HG03108 (cell line): ENCODE data around the gene PNRC2.

ENCODE experiments used
- ATAC-seq: cut with Tn5 transposase; IDR thresholded peaks from one replicate; pipeline ENCODE4 v1.9.1; 2021; ENCODE audit warnings: moderate library complexity; ENCODE audit not compliant: unreplicated experiment

The PNRC2 gene, protein sequence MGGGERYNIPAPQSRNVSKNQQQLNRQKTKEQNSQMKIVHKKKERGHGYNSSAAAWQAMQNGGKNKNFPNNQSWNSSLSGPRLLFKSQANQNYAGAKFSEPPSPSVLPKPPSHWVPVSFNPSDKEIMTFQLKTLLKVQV

DNA sequence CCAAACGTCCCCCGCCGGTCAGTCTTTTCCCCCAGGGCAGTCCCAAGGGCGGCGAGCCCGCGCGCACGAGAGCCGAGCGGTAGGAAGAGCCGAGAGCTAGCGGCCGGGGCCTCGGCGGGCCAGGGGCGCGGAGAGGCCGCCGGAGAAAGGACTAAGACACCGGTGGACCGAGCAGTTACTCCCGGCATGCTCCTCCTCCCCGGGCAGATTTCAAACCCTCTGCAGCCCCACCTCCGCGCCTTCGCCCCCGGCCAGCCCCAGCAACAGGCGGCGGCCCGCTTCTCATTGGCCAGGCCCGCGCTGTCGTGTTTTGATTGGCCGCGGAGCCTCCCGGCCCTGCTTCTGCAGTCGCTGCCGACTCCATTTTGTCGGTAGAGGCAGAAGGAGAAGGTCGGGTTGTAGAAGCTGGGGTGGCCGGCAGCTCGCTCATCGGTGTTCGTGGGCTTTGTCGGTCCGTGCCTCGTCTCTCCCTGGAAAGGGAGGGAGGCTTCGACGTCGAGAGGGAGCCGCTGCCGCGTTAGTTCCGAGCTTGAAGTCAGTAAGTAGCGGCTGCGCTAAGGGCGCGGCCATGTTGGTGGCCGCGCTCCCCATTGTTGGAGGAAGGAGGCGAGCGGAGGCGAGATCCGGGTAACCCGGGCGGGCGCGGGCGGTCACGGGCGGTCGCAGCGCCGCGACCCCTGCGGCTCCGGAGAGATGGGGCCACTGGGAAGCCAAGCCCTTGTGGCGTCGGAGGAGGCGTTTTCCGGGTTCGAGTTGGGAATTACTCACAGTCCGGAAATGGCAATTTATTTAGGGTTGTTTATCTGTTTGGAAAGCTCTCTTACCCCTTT is at the start of gene PNRC2:
Gene PNRC2, plus strand, starts transcription at position 368 of the 830 bp plus-strand sequence. CDS start 1,630 bp downstream, outside the sequence.
- ATAC-seq, result peak; percentile 74

DNA sequence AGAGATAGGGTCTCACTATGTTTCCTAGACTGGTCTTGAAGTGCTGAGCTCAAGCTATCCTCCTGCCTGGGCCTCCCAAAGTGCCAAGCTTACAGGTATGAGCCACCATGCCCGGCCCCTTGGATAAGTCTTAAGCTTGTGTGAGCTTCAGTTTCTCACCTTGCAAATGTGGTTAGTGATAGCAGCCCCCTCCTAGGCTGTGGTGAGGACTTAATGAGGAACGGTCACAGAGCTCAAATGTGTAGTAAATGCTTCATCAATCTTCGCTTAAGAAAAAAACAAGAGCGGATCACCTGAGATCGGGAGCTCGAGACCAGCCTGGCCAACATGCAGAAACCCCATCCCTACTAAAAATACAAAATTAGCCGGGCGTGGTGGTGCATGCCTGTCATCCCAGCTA is 49.5 kb upstream of the PNRC2 start:
- no peak for ATAC-seq

DNA sequence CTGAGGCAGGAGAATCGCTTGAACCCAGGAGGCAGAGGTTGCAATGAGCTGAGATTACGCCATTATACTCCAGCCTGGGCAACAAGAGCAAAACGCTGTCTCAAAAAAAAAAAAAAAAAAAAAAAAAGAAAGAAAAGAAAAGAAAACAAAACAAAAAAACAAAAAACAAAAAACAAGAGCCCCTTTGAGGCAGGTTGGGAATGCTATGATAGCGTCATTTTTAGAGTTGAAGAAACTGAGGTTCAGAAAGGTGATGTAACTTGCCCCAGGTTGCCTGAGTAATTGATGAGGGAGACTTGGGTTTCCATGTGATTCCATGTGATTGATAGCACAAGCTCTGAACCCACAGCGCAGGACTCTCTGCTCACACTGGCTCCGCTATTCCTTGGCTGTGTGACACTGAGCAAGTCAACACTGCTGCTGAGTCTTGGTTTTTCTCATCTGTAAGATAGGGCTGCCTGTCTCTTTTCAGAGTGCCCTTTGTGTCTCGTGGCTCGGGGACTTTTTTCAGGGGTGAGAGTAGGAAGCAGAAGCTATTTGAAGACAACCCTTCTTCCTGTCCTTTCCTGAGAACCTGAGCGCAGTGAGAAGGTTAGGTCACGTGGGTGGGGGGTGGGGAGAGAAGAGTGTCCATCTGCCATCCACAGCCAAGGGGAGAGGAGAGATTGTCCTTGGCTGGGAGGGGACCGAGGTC is 48.9 kb upstream of the PNRC2 start:
- ATAC-seq, result no peak

DNA sequence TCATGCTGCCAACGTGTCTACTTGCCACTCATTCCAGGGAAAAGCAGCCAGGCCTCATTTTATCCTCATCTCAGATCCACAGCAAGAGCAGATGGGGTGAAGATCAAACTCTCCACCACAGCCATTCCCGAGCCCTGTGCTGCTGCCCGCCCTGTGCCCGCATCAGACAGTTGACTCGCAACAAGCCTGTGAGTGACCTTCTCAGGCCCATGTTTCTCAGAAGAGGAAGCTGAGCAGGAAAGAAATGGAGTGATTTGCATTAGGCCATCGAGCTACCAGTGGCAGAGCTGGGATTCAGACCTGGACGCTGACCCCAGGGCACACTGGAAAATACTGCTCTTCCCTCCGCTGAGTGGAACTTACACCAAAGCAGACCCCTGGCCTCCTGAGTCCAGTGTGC is 47.7 kb upstream of the PNRC2 start:
- ATAC-seq, result no peak

DNA sequence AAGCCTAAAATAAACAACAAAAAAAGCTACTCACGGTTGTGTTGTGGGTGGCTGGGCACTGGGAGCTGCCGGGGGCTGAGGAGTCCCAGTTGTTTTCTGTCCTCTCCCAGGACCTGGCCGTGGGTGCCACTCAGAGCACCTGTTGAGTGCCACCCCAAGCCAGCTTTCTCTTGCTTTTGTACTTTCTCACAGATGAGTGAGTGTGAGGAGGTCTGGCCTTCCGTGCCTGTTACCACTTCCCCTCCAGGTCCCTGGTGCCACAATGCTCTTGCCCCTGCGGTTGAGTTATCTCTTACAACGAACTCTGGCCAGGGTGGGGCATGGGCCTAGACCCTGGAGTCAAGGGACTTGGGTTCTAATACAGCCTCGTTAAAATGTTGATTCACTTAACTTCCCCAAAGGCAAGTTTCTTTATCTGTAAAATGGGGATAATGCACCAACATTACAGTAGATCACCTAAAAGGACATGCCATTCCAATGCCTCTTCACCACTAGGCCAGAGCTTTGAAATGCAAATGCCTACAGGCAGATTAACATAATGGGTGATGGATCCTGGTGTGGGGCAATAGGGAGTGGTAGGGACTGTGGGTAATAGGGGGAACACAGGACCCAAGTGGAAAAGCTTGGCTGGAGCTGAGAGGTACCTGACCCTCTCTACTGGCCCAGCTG is 46.3 kb upstream of the PNRC2 start, which contains the start of gene CNR2:
Gene CNR2, minus strand, starts transcription at position 151 of the 669 bp plus-strand sequence. CDS start 37,745 bp downstream, outside the sequence.
- no peak for ATAC-seq

DNA sequence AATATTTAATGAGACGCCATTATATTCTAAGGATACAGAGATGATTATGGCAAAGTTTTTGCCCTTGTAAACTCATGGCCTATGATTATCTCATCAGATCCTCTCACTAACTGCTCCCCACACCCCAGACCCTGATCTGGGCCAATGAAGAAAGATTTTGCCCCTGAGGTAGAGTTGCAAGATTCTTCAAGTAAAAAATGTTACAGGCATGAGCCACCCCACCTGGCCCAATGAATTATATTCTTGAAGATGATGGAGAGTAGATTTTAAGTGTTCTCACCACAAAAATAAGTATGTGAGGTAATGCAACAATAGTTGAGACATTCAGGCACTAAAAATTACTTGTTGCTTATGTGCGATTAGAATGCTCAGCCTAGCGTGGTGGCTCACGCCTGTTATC is 44.7 kb upstream of the PNRC2 start:
- ATAC-seq, result no peak

DNA sequence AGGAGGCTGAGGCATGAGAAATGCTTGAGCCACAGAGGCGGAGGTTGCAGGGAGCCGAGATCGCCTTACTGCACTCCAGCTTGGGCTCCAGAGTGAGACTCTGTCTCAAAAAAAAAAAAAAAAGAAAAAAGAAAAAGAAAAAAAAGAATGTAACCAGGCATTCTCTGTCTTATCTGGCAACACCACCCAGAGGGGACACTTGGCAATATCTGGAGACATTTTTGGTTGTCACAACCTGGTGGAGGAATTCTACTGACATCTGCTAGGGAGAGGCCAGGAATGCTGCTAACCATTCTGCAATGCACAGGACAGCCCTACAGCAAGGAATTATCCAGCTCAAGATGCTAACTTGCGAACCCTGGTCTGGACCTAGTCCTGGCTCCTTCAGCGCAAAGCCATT is 44.2 kb upstream of the PNRC2 start:
- ATAC-seq, result no peak

DNA sequence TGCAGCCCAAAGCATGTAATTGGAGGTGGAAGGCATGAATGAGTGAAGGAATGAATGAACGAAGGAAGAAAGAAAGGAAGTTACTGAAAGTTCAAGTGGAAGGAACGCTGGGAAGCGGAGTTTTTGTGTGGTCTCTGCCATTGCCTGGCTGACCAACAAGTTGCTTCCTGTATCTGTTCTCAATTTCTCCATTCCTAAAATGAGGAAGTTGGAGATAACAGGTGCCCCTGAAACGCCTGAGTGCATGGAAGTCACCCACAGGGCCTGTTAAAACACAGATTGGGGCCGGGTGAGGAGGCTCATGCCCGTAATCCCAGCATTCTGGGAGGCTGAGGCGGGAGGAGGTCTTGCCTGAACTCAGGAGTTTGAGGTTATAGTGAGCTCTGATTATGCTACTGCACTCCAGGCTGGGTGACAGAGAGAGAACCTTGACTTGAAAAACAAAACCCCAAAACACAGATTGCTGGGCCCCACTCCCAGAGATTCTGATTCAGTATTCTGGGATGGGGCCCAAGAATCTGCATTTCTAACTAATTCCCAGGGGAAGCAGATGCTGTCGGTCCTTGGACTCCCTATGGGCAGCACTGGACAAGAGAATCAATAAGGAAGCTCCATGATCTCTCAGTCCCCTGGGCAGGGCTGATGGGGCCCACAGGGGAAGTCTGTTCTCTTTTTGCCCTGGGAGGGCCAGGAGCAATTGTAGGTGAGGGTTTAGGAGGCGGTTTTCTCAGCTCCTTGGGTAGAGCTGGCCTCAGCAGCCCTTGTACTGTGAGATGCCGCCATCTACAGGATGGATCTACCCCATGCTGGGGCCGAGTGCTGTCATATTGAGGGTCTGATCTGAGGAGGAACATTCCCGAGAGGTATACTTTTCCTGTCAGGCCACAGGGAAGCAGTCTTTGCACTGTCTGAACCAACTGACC is 43.2 kb upstream of the PNRC2 start:
- ATAC-seq, result peak; percentile 35

DNA sequence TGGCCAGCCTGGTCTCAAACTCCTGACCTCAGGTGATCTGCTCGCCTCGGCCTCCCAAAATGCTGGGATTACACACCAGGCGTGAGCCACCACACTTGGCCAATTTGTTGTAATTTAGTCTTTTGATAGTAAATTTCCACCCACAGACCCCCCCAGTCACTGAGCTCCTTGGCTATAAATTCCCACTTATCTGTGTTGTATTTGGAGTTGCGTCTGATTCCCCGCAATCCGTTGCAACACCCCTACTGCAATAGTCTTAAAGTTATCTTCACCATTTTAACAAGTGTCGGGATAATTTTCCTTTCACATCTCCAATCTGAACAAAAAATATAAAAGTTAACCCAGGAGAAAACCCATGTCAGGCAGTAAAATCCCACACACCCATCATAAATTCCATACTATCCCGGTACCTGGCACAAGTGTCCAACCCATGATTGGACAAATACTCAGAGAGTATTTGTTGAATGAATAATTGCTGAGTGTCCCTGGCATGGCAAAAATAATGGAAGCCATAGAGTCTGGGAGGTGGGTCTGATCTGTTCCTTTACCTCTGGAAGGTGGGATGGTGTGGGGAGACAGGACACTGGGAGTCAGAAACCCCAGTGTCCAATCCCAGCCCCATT is 37.2 kb upstream of the PNRC2 start:
- ATAC-seq, result no peak

DNA sequence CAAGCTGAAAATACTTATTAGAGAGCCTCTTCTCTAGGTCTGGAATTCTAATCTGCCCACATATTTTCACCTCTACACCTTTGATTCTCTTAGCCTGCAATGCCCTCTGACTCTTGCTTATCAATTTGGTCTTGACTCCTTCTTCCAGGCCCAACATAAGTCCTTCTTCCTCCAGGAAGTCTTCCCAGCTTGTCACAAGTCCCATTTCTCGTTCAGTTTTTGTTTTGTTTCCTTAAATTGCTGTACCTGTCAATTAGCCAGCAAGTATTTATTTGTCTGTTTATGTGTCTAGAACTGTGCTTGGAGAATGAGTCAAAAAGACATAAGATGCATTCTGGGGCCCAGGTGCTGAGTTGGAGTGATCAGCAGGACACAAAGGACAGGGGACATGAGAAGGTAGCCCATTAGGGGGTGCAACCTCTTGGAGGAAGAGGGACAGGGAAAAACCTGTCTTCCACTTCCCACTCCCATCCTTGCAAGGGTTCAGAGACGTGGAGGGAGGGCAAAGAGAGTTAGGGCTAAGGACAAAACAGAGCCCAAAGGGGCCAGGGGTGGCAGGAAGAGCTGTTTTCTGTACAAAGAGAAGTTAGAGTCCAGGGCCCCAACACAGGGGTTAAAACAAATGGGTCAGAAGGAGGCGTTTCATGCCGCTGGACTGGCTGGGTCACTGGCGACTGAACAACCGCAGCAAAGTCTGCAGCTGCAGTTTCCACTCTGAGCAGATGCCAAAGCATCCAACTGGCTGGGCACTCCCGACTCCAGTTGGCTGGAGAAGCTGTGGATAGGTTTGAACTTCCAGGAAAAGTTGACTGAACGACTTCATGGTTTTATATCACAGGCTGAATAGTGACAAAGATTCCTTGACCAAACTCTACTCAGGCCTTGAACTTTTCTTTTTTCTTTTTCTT is 35.8 kb upstream of the PNRC2 start:
- no peak for ATAC-seq

DNA sequence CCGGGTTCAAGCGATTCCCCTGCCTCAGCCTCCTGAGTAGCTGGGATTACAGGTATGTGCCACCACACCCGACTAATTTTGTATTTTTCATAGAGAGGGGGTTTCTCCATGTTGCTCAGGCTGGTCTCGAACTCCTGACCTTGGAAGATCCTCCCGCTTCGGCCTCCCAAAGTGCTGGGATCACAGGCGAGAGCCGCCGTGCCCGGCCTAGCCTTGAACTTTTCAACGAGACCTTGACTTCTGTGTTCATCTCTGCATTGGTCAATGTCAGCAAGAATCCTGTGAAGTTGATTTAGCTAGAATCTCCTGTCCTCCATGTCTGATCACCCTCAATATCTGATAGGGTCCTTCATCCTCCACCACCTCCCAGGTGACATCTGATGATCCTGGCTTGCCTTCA is 35.0 kb upstream of the PNRC2 start:
- no peak for ATAC-seq

DNA sequence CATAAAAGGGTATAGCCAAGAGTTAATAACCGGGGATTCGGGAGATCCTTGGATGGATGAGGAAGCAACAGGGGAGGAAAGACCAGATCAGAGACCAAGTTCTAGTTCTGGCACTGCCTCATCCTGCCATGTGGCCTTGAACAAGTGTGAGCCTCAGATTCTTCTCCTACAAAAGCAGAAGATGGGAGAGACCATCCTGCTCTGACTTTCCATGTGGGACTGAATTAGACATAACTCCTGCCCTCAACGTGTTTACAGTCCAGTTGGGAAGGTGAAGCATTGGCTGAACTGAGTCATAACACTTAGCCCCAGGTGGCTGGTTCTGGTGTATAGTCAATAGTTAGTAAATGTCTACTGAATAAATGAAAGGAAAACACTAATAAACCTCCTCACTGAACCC is 34.3 kb upstream of the PNRC2 start:
- no peak for ATAC-seq

DNA sequence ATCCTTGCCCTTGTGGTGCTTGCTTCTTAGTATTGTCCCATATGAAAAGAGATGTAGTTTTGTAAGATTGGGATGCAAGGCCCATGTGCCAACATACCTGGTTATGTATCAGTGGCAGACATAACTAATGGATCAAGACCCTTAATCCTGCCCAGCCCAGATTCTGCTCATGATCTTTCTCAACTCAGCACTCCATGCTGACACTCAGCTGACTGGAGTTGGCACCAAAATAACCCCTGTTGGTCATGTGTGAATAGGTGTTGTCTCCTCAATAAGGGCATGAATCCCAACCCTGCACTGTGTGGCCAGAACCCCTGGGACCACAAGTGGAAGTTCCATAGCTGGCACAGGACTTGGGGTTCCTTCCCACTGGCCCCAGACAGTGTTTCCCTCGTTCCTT is 32.5 kb upstream of the PNRC2 start:
- no peak for ATAC-seq

DNA sequence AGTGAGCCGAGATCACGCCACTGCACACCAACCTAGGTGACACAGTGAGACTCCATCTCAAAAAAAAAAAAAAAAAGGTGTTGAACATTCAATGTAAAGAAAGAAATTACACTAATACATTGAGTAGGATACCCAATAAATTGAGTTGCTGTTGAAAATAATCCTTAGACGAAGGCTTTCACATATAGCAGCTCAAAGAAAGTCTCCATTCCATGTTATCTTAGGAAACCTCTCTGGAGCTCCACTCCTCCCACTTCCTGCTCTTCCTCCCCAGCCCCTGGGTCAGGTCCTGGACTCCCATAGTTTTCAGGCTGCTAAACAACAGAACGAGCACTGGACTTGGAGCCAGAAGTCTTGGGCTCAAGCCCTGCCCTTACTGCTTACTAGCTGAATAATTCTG is 30.8 kb upstream of the PNRC2 start:
- no peak for ATAC-seq

DNA sequence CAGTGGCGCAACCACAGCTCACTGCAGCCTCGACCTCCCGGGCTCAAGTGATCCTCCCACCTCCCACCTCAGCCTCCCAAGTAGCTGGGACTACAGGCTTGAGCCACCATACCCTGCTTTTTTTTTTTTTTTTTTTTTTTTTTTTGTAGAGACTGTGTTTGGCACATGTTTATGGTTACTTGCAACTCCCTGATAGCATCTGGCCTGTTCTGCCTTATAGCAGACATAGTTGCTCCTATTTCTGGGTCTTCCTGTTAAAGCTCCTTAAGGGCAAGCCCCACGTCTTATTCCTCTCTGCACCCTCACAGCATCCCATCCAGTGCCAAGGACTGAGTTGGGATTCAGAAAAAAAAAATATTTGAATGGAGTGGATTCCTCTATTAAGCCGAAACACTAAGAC is 29.4 kb upstream of the PNRC2 start:
- ATAC-seq, result no peak

DNA sequence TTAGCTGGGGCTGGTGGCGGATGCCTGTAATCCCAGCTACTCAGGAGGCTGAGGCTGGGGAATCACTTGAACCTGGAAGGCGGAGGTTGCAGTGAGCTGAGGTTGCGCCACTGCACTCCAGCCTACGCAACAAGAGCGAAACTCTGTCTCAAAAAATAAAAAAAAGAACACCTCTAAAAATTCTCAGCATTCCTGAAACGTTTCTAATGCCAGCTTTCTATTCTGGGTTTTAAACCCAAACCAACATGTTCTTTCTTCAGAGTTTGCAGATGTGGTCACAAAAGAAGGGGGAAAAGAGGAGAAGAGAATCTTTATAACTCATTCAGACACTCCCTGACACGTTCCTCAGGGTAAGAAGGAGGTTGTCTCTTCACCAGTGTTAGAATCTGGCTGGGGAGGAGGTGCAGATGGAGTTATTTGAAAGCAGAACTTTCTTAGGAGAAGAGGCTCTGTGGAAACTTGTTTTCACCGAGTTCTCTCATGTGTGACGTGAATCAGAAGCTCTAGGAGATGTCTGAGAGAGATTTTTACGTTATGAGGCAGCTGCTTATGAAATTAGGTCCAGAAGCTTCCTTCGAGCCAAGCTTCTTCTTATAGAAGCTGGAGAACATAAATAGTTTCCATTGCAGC is 28.7 kb upstream of the PNRC2 start:
- no peak for ATAC-seq

DNA sequence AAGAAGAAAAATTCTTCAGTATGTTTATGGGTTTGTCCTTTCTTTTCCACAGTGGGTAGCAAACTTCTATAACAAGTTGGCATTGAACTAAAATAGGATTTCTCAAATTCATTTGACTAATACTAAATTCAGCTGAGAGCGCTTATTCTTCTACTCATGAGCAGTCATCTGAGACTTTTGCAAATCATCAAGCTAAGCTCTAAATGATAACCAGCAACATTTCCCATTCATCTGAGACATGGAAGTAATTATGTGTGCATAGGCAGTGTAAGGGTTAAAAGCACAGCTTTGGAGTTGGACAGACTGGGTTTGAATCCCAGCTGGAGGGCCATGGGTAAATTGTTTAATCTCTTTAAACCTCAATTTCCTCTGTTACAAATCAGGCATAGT is 28.1 kb upstream of the PNRC2 start:
- no peak for ATAC-seq

DNA sequence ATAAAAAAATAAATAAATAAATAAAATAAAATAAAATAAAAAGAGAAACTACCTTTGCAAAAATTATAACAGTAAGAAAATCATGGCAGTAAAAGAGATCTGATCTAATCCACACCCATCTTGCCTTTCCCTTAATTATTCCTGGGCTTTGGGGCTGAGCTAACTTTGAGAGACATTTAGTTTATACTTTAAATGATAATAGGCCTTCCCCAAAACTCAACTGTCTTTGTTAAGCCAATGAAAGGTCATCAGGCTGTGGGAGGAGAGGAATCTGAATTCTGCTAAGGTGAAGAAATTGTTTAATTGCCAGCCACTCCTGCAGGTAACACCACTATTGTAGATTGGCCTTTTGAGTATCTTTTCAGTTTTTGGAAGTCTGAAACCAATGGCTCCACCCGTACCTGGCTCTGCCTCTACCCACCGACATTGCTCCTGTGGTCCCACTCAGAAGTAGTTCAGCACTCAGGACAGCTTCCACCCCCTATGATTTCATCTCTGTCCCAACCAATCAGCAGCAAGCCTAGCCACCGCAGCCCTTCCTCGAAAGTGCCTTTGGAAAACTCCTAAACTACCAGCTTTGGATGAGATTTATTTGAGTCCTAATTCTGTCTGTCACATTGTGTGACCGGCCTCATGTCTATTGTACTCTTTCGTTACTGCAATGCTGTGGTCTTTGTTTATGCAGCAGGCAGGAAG is 23.0 kb upstream of the PNRC2 start:
- no peak for ATAC-seq
